WTC11 (cell line): ENCODE results near the gene TTI1. TPM values are rescaled to one million over a fixed set of nuclear protein-coding genes. Genes with fewer than 3 reads are reported as not detected.

Source experiments
- ATAC-seq: fragments of 200-7000 bp; cut with Tn5 transposase; 2 replicates; pipeline ENCODE4 v1.10.0; 2021; ENCODE audit warnings: mild to moderate bottlenecking, moderate library complexity
- CTCF ChIA-PET: fragments of 300-600 bp; sonication (Branson Sonifier 250); formaldehyde crosslinking; loops from one replicate; lab custom pipeline; 2021; ENCODE audit warnings: antibody characterized with exemption; lab: Charles Lee
- POLR2A ChIA-PET: fragments of 350-600 bp; sonication (Branson Sonifier 250); formaldehyde crosslinking; loops from one replicate; lab custom pipeline; 2021; ENCODE audit warnings: antibody characterized with exemption; lab: Charles Lee
- DNase-seq: peaks from one replicate; pipeline ENCODE4 v3.0.0; 2021; ENCODE audit warnings: low spot score
- H3K27ac Mint-ChIP-seq: 2 replicates; pipeline ENCODE4 v1.8.0; 2021; ENCODE audit warnings: mixed read lengths
- H3K27me3 Mint-ChIP-seq: 2 replicates; pipeline ENCODE4 v1.8.0; 2021; ENCODE audit warnings: low read depth, mild to moderate bottlenecking, moderate library complexity, mixed read lengths
- H3K36me3 Mint-ChIP-seq: 2 replicates; pipeline ENCODE4 v1.8.0; 2021; ENCODE audit warnings: mixed read lengths
- H3K4me1 Mint-ChIP-seq: 2 replicates; pipeline ENCODE4 v1.8.0; 2022; ENCODE audit warnings: mixed read lengths
- H3K4me3 Mint-ChIP-seq: 2 replicates; pipeline ENCODE4 v1.8.0; 2021; ENCODE audit warnings: mild to moderate bottlenecking, moderate library complexity, mixed read lengths
- H3K9me3 Mint-ChIP-seq: 2 replicates; pipeline ENCODE4 v1.8.0; 2021; ENCODE audit warnings: mixed read lengths
- ARID4B ChIP-seq: sonication (generic); formaldehyde crosslinking; IDR thresholded peaks from 2 replicates; pipeline ENCODE4 v1.8.0; 2023; ENCODE audit warnings: missing genetic modification reagents, mild to moderate bottlenecking, borderline replicate concordance
- E2F4 ChIP-seq: sonication (generic); formaldehyde crosslinking; IDR thresholded peaks from 2 replicates; pipeline ENCODE4 v1.8.1; 2022; ENCODE audit warnings: low read depth, mild to moderate bottlenecking, moderate library complexity, missing genetic modification reagents, borderline replicate concordance
- ESRRA ChIP-seq: sonication (generic); formaldehyde crosslinking; IDR thresholded peaks from 2 replicates; pipeline ENCODE4 v1.8.1; 2022; ENCODE audit warnings: mild to moderate bottlenecking, missing genetic modification reagents, borderline replicate concordance
- FOXP4 ChIP-seq: sonication (generic); formaldehyde crosslinking; IDR thresholded peaks from 2 replicates; pipeline ENCODE4 v1.8.0; 2022; ENCODE audit warnings: mild to moderate bottlenecking, missing genetic modification reagents
- GTF2I ChIP-seq: fragments of 250-450 bp; sonication (Bioruptor Pico); conservative IDR thresholded peaks from 2 replicates; pipeline ENCODE4 v1.4.0; 2021; ENCODE audit warnings: mild to moderate bottlenecking
- IRF2 ChIP-seq: sonication (generic); formaldehyde crosslinking; IDR thresholded peaks from 2 replicates; pipeline ENCODE4 v1.8.0; 2022; ENCODE audit warnings: low read depth, missing genetic modification reagents, borderline replicate concordance
- NFE2L1 ChIP-seq: sonication (generic); formaldehyde crosslinking; IDR thresholded peaks from 2 replicates; pipeline ENCODE4 v1.8.1; 2023; ENCODE audit warnings: missing genetic modification reagents
- NR1H2 ChIP-seq: sonication (generic); formaldehyde crosslinking; IDR thresholded peaks from 2 replicates; pipeline ENCODE4 v1.9.0; 2021; ENCODE audit warnings: mild to moderate bottlenecking, moderate library complexity, missing genetic modification reagents
- NR3C1 ChIP-seq: sonication (generic); formaldehyde crosslinking; conservative IDR thresholded peaks from 2 replicates; pipeline ENCODE4 v1.8.1; 2023; ENCODE audit warnings: low read depth, mild to moderate bottlenecking, missing genetic modification reagents
- SMAD3 ChIP-seq: sonication (generic); formaldehyde crosslinking; IDR thresholded peaks from 2 replicates; pipeline ENCODE4 v1.8.0; 2022; ENCODE audit warnings: missing genetic modification reagents, mild to moderate bottlenecking, borderline replicate concordance
- SP1 ChIP-seq: sonication (generic); formaldehyde crosslinking; conservative IDR thresholded peaks from 2 replicates; pipeline ENCODE4 v1.8.1; 2022; ENCODE audit warnings: missing genetic modification reagents
- TEAD4 ChIP-seq: sonication (generic); formaldehyde crosslinking; IDR thresholded peaks from 2 replicates; pipeline ENCODE4 v1.8.0; 2022; ENCODE audit warnings: mild to moderate bottlenecking, missing genetic modification reagents
- ZNF232 ChIP-seq: sonication (generic); formaldehyde crosslinking; IDR thresholded peaks from 2 replicates; pipeline ENCODE4 v1.8.0; 2022; ENCODE audit warnings: mild to moderate bottlenecking, missing genetic modification reagents
- ZNF317 ChIP-seq: sonication (generic); formaldehyde crosslinking; IDR thresholded peaks from 2 replicates; pipeline ENCODE4 v1.8.1; 2023; ENCODE audit warnings: low read depth, mild to moderate bottlenecking, moderate library complexity, missing genetic modification reagents, borderline replicate concordance
- ZNF423 ChIP-seq: fragments of 250-450 bp; sonication (Bioruptor Pico); IDR thresholded peaks from 2 replicates; pipeline ENCODE4 v2.1.2; 2022; ENCODE audit warnings: mild to moderate bottlenecking, moderate library complexity
- total RNA-seq: library from RNA; stranded (reverse); gene quantifications from 3 replicates; pipeline ENCODE4 v1.2.3, GENCODE V29; 2021
- TF ChIP-seq, protein P1 (sequence below): sonication (generic); formaldehyde crosslinking; IDR thresholded peaks from 2 replicates; pipeline ENCODE4 v1.8.1; 2022; ENCODE audit warnings: mild to moderate bottlenecking, moderate library complexity, missing genetic modification reagents
- TF ChIP-seq, protein P2 (sequence below): fragments of 200-600 bp; IDR thresholded peaks from 2 replicates; pipeline ENCODE4 v1.8.0; 2022; ENCODE audit warnings: antibody characterized with exemption
- TF ChIP-seq, protein P3 (sequence below): sonication (generic); formaldehyde crosslinking; IDR thresholded peaks from 2 replicates; pipeline ENCODE4 v1.8.1; 2022; ENCODE audit warnings: mild to moderate bottlenecking, missing genetic modification reagents, moderate library complexity, borderline replicate concordance
- TF ChIP-seq, protein P4 (sequence below): fragments of 250-450 bp; sonication (Bioruptor Pico); conservative IDR thresholded peaks from 2 replicates; pipeline ENCODE4 v1.9.0; 2021; ENCODE audit warnings: mild to moderate bottlenecking

Gene TTI1
- total RNA-seq, 1 experiment from 2014 or later = 43.5 TPM

DNA sequence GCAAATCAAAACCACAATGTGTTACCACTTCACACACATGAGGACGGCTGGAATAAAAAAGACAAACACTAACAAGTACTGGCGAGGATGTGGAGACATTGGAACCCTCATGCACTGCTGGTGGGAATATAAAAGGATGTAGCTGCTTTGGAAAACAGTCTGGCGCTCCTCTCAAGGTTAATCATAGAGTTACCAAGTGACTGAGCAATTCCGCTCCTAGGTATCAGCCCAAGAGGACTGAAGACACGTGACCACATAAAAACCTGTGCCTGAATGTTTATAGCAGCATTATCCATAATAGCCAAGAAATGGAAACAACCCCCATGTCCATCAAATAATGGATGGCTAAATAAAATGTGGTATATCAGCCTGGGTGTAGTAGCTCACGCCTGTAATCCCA, 85.3 kb downstream of the TTI1 start:
- H3K27me3 Mint-ChIP-seq = no peaks in the 10 kb centered on the region; the same call in 1 of the 2 replicates
- H3K27ac Mint-ChIP-seq = no peak overlapping the region
- ChIA-PET CTCF (interaction anchor here (0.6 kb wide), 1 partner anchor 498 kb away, joined by 3 read pairs; no protein-coding TSS in a partner anchor), POLR2A (no interaction called here)
- ATAC-seq (no peak), DNase-seq (no peak)
- H3K36me3 Mint-ChIP-seq = peaks cover 2% of the 10 kb centered on the region; the same call in 1 of the 2 replicates
- H3K4me1 Mint-ChIP-seq = peaks cover 3% of the 10 kb centered on the region; the same call in 1 of the 2 replicates
- no peak overlapping the region for H3K4me3 Mint-ChIP-seq
- TF ChIP-seq, protein P1, sequence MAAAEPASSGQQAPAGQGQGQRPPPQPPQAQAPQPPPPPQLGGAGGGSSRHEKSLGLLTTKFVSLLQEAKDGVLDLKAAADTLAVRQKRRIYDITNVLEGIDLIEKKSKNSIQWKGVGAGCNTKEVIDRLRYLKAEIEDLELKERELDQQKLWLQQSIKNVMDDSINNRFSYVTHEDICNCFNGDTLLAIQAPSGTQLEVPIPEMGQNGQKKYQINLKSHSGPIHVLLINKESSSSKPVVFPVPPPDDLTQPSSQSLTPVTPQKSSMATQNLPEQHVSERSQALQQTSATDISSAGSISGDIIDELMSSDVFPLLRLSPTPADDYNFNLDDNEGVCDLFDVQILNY (CRISPR knock-in tag) = no peak
- TF ChIP-seq FOXP4 (CRISPR knock-in tag) (no peak), SMAD3 (CRISPR knock-in tag) (no peak), ZNF423 (CRISPR knock-in tag) (no peak), E2F4 (CRISPR knock-in tag) (no peak), NFE2L1 (no peak), TEAD4 (CRISPR knock-in tag) (no peak), NR1H2 (CRISPR knock-in tag) (no peak), SP1 (CRISPR knock-in tag) (no peak), IRF2 (CRISPR knock-in tag) (no peak), ARID4B (no peak), ESRRA (CRISPR knock-in tag) (no peak), ZNF317 (CRISPR knock-in tag) (no peak), NR3C1 (CRISPR knock-in tag) (no peak), GTF2I (no peak), ZNF232 (CRISPR knock-in tag) (no peak)
- TF ChIP-seq, protein P2, sequence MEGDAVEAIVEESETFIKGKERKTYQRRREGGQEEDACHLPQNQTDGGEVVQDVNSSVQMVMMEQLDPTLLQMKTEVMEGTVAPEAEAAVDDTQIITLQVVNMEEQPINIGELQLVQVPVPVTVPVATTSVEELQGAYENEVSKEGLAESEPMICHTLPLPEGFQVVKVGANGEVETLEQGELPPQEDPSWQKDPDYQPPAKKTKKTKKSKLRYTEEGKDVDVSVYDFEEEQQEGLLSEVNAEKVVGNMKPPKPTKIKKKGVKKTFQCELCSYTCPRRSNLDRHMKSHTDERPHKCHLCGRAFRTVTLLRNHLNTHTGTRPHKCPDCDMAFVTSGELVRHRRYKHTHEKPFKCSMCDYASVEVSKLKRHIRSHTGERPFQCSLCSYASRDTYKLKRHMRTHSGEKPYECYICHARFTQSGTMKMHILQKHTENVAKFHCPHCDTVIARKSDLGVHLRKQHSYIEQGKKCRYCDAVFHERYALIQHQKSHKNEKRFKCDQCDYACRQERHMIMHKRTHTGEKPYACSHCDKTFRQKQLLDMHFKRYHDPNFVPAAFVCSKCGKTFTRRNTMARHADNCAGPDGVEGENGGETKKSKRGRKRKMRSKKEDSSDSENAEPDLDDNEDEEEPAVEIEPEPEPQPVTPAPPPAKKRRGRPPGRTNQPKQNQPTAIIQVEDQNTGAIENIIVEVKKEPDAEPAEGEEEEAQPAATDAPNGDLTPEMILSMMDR = no peak
- TF ChIP-seq, protein P3, sequence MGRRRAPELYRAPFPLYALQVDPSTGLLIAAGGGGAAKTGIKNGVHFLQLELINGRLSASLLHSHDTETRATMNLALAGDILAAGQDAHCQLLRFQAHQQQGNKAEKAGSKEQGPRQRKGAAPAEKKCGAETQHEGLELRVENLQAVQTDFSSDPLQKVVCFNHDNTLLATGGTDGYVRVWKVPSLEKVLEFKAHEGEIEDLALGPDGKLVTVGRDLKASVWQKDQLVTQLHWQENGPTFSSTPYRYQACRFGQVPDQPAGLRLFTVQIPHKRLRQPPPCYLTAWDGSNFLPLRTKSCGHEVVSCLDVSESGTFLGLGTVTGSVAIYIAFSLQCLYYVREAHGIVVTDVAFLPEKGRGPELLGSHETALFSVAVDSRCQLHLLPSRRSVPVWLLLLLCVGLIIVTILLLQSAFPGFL = no peak
- TF ChIP-seq, protein P4, sequence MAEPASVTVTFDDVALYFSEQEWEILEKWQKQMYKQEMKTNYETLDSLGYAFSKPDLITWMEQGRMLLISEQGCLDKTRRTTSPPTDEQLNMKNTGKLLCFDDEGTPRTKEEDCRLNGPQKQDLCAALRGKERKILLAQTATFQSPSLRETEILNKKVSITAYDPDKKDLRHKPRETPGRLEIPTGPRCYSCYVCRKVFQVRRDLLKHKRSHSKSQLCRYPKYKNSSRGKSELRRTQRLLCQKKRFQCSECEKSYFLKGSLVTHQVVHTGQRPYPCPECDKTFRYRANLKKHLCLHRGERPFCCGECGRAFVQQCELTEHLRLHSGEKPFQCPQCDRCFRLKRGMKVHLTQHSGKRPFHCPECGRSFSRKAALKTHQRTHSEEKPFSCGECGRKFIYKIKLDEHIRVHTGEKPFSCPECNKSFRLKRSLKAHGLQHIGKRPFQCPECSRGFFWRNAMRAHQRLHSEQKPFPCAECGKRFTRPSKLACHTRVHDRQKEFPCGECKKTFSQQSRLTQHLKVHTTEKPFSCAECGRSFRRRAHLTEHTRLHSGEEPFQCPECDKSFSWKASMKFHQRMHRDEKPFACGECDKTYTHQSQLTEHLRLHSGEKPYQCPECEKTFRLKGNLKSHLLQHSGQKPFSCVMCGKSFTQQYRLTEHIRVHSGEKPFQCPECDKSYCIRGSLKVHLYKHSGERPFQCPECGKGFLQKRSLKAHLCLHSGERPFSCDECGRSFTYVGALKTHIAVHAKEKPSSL (CRISPR knock-in tag) = no peak
- H3K9me3 Mint-ChIP-seq = peaks cover 15% of the 10 kb centered on the region
